H1 (cell line): ENCODE results near the gene MYO1G. TPM values are rescaled to one million over a fixed set of nuclear protein-coding genes. Genes with fewer than 3 reads are reported as not detected.

Experiments used
- CTCF ChIA-PET: fragments of 300-600 bp; sonication (Branson Sonifier 250); formaldehyde crosslinking; loops from one replicate; lab custom pipeline; 2021; ENCODE audit not compliant: partially characterized antibody; lab: Charles Lee
- POLR2A ChIA-PET: fragments of 300-600 bp; sonication (Branson Sonifier 250); formaldehyde crosslinking; loops from one replicate; lab custom pipeline; 2021; ENCODE audit warnings: inconsistent platforms; ENCODE audit not compliant: partially characterized antibody; lab: Charles Lee
- DNase-seq, 2 experiments: peaks; one replicate each; pipeline versions ENCODE4 v3.0.0 to v3.0.0-alpha.2; 2010 to 2022; ENCODE audit warnings: low spot score in 2 of 2, low read depth in 1 of 2, mixed read lengths in 1 of 2
- FAIRE-seq: peaks from 2 replicates; lab custom pipeline; 2011; peaks lifted over from hg19 to GRCh38; lab: Jason Lieb, UNC
- H2AFZ ChIP-seq: 2 replicates; pipeline ENCODE4 v1.8.1; 2012; ENCODE audit warnings: low read length, inconsistent platforms
- H2AK5ac ChIP-seq: 2 replicates; pipeline ENCODE4 v1.6.1; 2013; ENCODE audit warnings: low read depth, low read length
- H2BK120ac ChIP-seq: replicated peaks from 2 replicates; pipeline ENCODE3; 2013; ENCODE audit warnings: low read depth, low read length, inconsistent platforms
- H2BK12ac ChIP-seq: 2 replicates; pipeline ENCODE4 v1.6.1; 2013; ENCODE audit warnings: low read depth, low read length
- H2BK15ac ChIP-seq: 2 replicates; pipeline ENCODE4 v1.6.1; 2013; ENCODE audit warnings: low read length
- H2BK20ac ChIP-seq: 2 replicates; pipeline ENCODE4 v1.6.1; 2013; ENCODE audit warnings: low read length
- H2BK5ac ChIP-seq: 2 replicates; pipeline ENCODE4 v1.6.1; 2013; ENCODE audit warnings: low read depth, low read length
- H3K14ac ChIP-seq: 2 replicates; pipeline ENCODE4 v1.6.1; 2013; ENCODE audit warnings: inconsistent platforms; ENCODE audit not compliant: insufficient read length
- H3K18ac ChIP-seq: 2 replicates; pipeline ENCODE4 v1.6.1; 2013; ENCODE audit warnings: low read length; ENCODE audit errors: extremely low read depth
- H3K23ac ChIP-seq: 2 replicates; pipeline ENCODE4 v1.6.1; 2013; ENCODE audit warnings: inconsistent platforms; ENCODE audit not compliant: insufficient read length
- H3K23me2 ChIP-seq: 2 replicates; pipeline ENCODE4 v1.6.1; 2013; ENCODE audit warnings: low read depth, low read length
- H3K27ac ChIP-seq: 2 replicates; pipeline ENCODE4 v1.6.1; 2011; ENCODE audit warnings: low read depth, low read length, inconsistent platforms
- H3K27me3 ChIP-seq, 4 experiments: replicated peaks in 1 of 4; 1 replicate in 1 of 4; 2 replicates in 3 of 4; pipeline versions ENCODE4 v1.6.1 to v1.8.1; 2011 to 2013; ENCODE audit warnings: low read length in 3 of 4, mild to moderate bottlenecking in 3 of 4, inconsistent platforms in 2 of 4, mixed read lengths in 2 of 4, moderate library complexity in 1 of 4; ENCODE audit not compliant: control insufficient read depth in 3 of 4, insufficient read depth in 3 of 4; ENCODE audit errors: extremely low read depth in 1 of 4
- H3K36me3 ChIP-seq, 4 experiments: 2 replicates each; pipeline versions ENCODE4 v1.6.1 to v1.8.1; 2011 to 2013; ENCODE audit warnings: mild to moderate bottlenecking in 4 of 4, low read length in 3 of 4, moderate library complexity in 2 of 4, control low read depth in 1 of 4, inconsistent platforms in 1 of 4; ENCODE audit not compliant: insufficient read depth in 4 of 4, control insufficient read depth in 2 of 4
- H3K4ac ChIP-seq: replicated peaks from 2 replicates; pipeline ENCODE3; 2013; ENCODE audit warnings: low read length, low read depth, mixed read lengths, inconsistent platforms; ENCODE audit not compliant: insufficient read length
- H3K4me1 ChIP-seq, 4 experiments: replicated peaks in 1 of 4; 1 replicate in 1 of 4; 2 replicates in 3 of 4; pipeline versions ENCODE4 v1.6.1 to v1.8.1; 2011 to 2013; ENCODE audit warnings: low read length in 3 of 4, inconsistent platforms in 2 of 4, mixed read lengths in 1 of 4; ENCODE audit not compliant: insufficient read depth in 4 of 4, control insufficient read depth in 3 of 4
- H3K4me2 ChIP-seq, 2 experiments: 2 replicates each; pipeline versions ENCODE4 v1.6.1 to v1.8.1; 2011 to 2013; ENCODE audit warnings: low read depth in 2 of 2, low read length in 2 of 2, control low read depth in 1 of 2, inconsistent platforms in 1 of 2, mild to moderate bottlenecking in 1 of 2; ENCODE audit not compliant: insufficient read depth in 1 of 2
- H3K4me3 ChIP-seq, 4 experiments: fragments of 200-600, 300-600 bp in 1 of 4; sonication (generic), shearing (Covaris generic), sonication (Bioruptor Twin) in 1 of 4; 2 replicates each; pipeline versions ENCODE4 v1.5.1 to v1.8.1; 2011 to 2016; ENCODE audit warnings: low read length in 4 of 4, low read depth in 3 of 4, control low read depth in 2 of 4, inconsistent platforms in 2 of 4, mild to moderate bottlenecking in 2 of 4, mixed read lengths in 1 of 4, moderate library complexity in 1 of 4; ENCODE audit not compliant: insufficient read depth in 2 of 4; ENCODE audit errors: extremely low read depth in 1 of 4
- H3K56ac ChIP-seq: replicated peaks from 2 replicates; pipeline ENCODE3; 2013; ENCODE audit warnings: low read depth, mild to moderate bottlenecking, mixed read lengths, low read length, inconsistent platforms; ENCODE audit not compliant: insufficient read length
- H3K79me1 ChIP-seq: 2 replicates; pipeline ENCODE4 v1.6.1; 2013; ENCODE audit warnings: low read depth, low read length, control low read depth
- H3K79me2 ChIP-seq, 2 experiments: 2 replicates each; pipeline versions ENCODE4 v1.6.1 to v1.8.1; 2012 to 2013; ENCODE audit warnings: low read length in 2 of 2, mild to moderate bottlenecking in 2 of 2, inconsistent platforms in 1 of 2; ENCODE audit not compliant: insufficient read depth in 2 of 2, control insufficient read depth in 1 of 2
- H3K9ac ChIP-seq, 4 experiments: replicated peaks in 1 of 4; 1 replicate in 1 of 4; 2 replicates in 3 of 4; pipeline versions ENCODE4 v1.6.1 to v1.8.1; 2011 to 2013; ENCODE audit warnings: low read depth in 3 of 4, low read length in 3 of 4, control low read depth in 2 of 4, mild to moderate bottlenecking in 2 of 4, moderate library complexity in 2 of 4, inconsistent platforms in 1 of 4; ENCODE audit errors: extremely low read depth in 1 of 4
- H3K9me3 ChIP-seq, 2 experiments: 2 replicates each; pipeline versions ENCODE4 v1.6.1 to v1.8.1; 2012 to 2013; ENCODE audit warnings: mild to moderate bottlenecking in 2 of 2, moderate library complexity in 2 of 2, control low read depth in 1 of 2, inconsistent platforms in 1 of 2, low read depth in 1 of 2, low read length in 1 of 2, mixed read lengths in 1 of 2; ENCODE audit not compliant: insufficient read depth in 2 of 2
- H4K20me1 ChIP-seq, 2 experiments: replicated peaks in 1 of 2; 2 replicates each; pipeline versions ENCODE3 to v1.8.1; 2011 to 2013; ENCODE audit warnings: inconsistent platforms in 2 of 2, low read length in 2 of 2, mild to moderate bottlenecking in 1 of 2; ENCODE audit not compliant: insufficient read depth in 2 of 2, control insufficient read depth in 1 of 2
- H4K5ac ChIP-seq: 2 replicates; pipeline ENCODE4 v1.6.1; 2013; ENCODE audit warnings: low read length, low read depth, mixed read lengths, inconsistent platforms; ENCODE audit not compliant: insufficient read length
- H4K8ac ChIP-seq: 2 replicates; pipeline ENCODE4 v1.8.0; 2013; ENCODE audit warnings: mild to moderate bottlenecking, moderate library complexity, low read length, inconsistent platforms; ENCODE audit not compliant: insufficient read depth; ENCODE audit errors: extremely low read depth
- H4K91ac ChIP-seq: replicated peaks from 2 replicates; pipeline ENCODE3; 2013; ENCODE audit warnings: low read length, mixed read lengths, inconsistent platforms; ENCODE audit not compliant: insufficient read length
- GTF2F1 ChIP-seq: IDR thresholded peaks from 2 replicates; pipeline ENCODE4 v1.6.1; 2012; ENCODE audit warnings: low read depth, low read length, improper control_type of control experiment, borderline replicate concordance
- NANOG ChIP-seq: IDR thresholded peaks from 2 replicates; pipeline ENCODE4 v1.6.1; 2011; ENCODE audit warnings: low read length, low read depth, mild to moderate bottlenecking, inconsistent platforms; ENCODE audit not compliant: insufficient read depth, poor library complexity, severe bottlenecking
- POLR2AphosphoS5 ChIP-seq: IDR thresholded peaks from 2 replicates; pipeline ENCODE4 v1.6.1; 2011; ENCODE audit warnings: low read depth, low read length
- RAD21 ChIP-seq, 2 experiments: IDR thresholded peaks in 1 of 2; conservative IDR thresholded peaks in 1 of 2; 2 replicates each; pipeline ENCODE4 v1.6.1; 2011; ENCODE audit warnings: low read depth in 2 of 2, low read length in 2 of 2, improper control_type of control experiment in 1 of 2, inconsistent platforms in 1 of 2, mild to moderate bottlenecking in 1 of 2, moderate library complexity in 1 of 2
- WGBS, 2 experiments: shearing (Covaris generic) in 1 of 2; methylation state at CpG; one replicate each; pipeline versions ENCODE4 v1.1.6 to v1.1.7; 2013 to 2015; ENCODE audit warnings: low lambda C conversion rate in 2 of 2, mixed read lengths in 2 of 2, inconsistent platforms in 1 of 2, low coverage in 1 of 2, missing lambda C conversion rate in 1 of 2; ENCODE audit not compliant: insufficient replicate concordance in 2 of 2, insufficient coverage in 1 of 2, insufficient read length in 1 of 2; ENCODE audit errors: extremely low coverage in 1 of 2, missing lambda C conversion rate in 1 of 2; 5-methylcytosine and 5-hydroxymethylcytosine counted together
- polyA plus RNA-seq, 7 experiments: library from polyadenylated mRNA; depleted of rRNA in 3 of 7; stranded (reverse) in 5 of 7; unstranded in 2 of 7; fragments of >200 nt in 5 of 7; fragments of 200-250 nt in 2 of 7; gene quantifications; 1 replicate in 5 of 7; 2 replicates in 1 of 7; 4 replicates in 1 of 7; pipeline versions ENCODE4 v1.2.1 to v1.2.3, GENCODE V29; 2011 to 2013; ENCODE audit warnings: missing spikeins in 2 of 7, mixed read lengths in 2 of 7
- total RNA-seq: library from RNA; stranded (reverse); fragmentation: NEBNext Ultra II Directional; extraction: Animal tissue kit (Norgen Biotek cat#: 25700); gene quantifications from 2 replicates; pipeline ENCODE4 v1.2.1, GENCODE V29; 2021
- TF ChIP-seq, protein P1 (sequence below), 3 experiments: IDR thresholded peaks; 1 replicate in 2 of 3; 2 replicates in 1 of 3; pipeline versions ENCODE4 v1.5.1 to v1.6.1; 2011; ENCODE audit warnings: low read length in 3 of 3, mild to moderate bottlenecking in 3 of 3, inconsistent platforms in 2 of 3, low read depth in 1 of 3, moderate library complexity in 1 of 3; ENCODE audit not compliant: insufficient read depth in 1 of 3; ENCODE audit errors: control extremely low read depth in 1 of 3

Gene MYO1G
- total and polyA plus RNA-seq, 2 of the 8 experiments (the other 6 are each of a cell fraction or from before 2014, with no cell fraction given): 0.08 to 0.19 TPM

DNA sequence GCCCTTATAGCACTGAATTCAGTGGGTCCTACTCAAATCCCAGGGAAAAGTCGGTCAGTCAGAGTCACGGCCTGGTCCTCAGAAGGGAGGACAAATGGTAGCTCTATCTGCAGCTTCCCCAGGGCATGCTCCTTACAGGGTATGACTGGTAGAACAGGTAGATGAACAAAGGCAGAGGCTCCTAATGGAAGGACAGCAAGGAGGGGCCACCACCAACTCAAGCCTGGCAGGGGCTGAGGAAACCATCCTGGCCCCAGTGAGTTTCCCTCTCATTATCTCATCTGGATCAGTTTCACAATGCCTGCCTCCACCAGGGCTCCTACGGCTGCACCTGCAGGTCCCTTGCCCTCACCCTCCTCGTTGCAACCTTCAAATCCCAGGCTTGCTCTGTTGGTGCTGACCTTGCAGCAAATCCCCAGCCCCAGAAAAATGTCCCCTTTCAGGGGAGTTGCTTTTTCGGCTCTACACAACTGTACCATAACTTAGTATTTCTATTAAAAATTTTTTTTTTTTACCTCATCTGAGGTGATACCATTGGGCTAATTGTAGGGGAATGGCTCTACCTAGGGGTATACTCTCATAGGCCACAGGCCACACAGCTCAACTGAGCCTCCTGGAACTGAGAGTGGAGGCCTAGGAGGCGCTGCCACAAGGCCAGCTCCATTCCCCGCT lies 2.4 kb upstream of the MYO1G start:
- 93% methylated on average over 7 of the region's 7 CpGs; no CpG with 5 or more reads in 1 of the 2 experiments for WGBS, 2 experiments
- peaks cover 8 to 18% of the 10 kb centered on the region in 2 experiments for H4K20me1 ChIP-seq
- no peak overlapping the region for H2BK15ac ChIP-seq
- H2BK120ac ChIP-seq: no peak overlapping the region
- no peak overlapping the region for H2AK5ac ChIP-seq
- H3K36me3 ChIP-seq: peaks cover 17 to 39% (median 33%) of the 10 kb centered on the region in 4 experiments
- no peak overlapping the region for H3K4me3 ChIP-seq
- H3K79me1 ChIP-seq: no peaks in the 10 kb centered on the region
- H3K9me3 ChIP-seq: no peaks in the 10 kb centered on the region
- ChIA-PET CTCF (interaction anchor here (0.5 to 5.4 kb wide), 7 partner anchors 8 to 155 kb away, joined by 3 to 43 read pairs (median 3); partner anchors contain the start of gene H2AZ2), POLR2A (interaction anchor here (0.8 to 13.3 kb wide), 7 partner anchors 8 to 155 kb away, joined by 3 to 327 read pairs (median 6); partner anchors contain the start of genes CCM2 and TBRG4)
- H3K14ac ChIP-seq: no peak overlapping the region
- DNase-seq: no peak
- H2BK5ac ChIP-seq: no peak overlapping the region
- no peak overlapping the region for H3K23ac ChIP-seq
- H3K56ac ChIP-seq: no peak overlapping the region
- H2BK20ac ChIP-seq: no peak overlapping the region
- no peak overlapping the region for H2BK12ac ChIP-seq
- peaks cover 18 to 24% of the 10 kb centered on the region in 2 experiments for H3K79me2 ChIP-seq
- H3K4me2 ChIP-seq: no peak overlapping the region
- no peak overlapping the region for H3K4ac ChIP-seq
- no peak overlapping the region for H3K27ac ChIP-seq
- no peak overlapping the region for H3K9ac ChIP-seq
- no peak overlapping the region for H4K8ac ChIP-seq
- no peak overlapping the region for H4K5ac ChIP-seq
- no peak overlapping the region for H4K91ac ChIP-seq
- no peak overlapping the region for H3K18ac ChIP-seq
- H3K23me2 ChIP-seq: peaks cover 4% of the 10 kb centered on the region; the same call in 1 of the 2 replicates
- no peaks in the 10 kb centered on the region for H3K27me3 ChIP-seq
- TF ChIP-seq GTF2F1 (no peak), RAD21 (IDR thresholded peaks at IDR 0.05 in 1 of 2, conservative IDR thresholded peaks at IDR 0.05 in 1 of 2; ENCODE audit: low read depth in 2 of 2, low read length in 2 of 2) (peak in 1 of 2 experiments; percentile 5; a peak in 1 of 4 replicates), NANOG (no peak), POLR2AphosphoS5 (peak; percentile 57)
- TF ChIP-seq, protein P1, sequence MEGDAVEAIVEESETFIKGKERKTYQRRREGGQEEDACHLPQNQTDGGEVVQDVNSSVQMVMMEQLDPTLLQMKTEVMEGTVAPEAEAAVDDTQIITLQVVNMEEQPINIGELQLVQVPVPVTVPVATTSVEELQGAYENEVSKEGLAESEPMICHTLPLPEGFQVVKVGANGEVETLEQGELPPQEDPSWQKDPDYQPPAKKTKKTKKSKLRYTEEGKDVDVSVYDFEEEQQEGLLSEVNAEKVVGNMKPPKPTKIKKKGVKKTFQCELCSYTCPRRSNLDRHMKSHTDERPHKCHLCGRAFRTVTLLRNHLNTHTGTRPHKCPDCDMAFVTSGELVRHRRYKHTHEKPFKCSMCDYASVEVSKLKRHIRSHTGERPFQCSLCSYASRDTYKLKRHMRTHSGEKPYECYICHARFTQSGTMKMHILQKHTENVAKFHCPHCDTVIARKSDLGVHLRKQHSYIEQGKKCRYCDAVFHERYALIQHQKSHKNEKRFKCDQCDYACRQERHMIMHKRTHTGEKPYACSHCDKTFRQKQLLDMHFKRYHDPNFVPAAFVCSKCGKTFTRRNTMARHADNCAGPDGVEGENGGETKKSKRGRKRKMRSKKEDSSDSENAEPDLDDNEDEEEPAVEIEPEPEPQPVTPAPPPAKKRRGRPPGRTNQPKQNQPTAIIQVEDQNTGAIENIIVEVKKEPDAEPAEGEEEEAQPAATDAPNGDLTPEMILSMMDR (IDR thresholded peaks at IDR 0.05; ENCODE audit: control extremely low read depth in 1 of 3, insufficient read depth in 1 of 3, low read depth in 1 of 3, low read length in 3 of 3): peak in 1 of 3 experiments; percentile 3; a peak in 1 of 4 replicates
- TF ChIP-seq, all 59 proteins: peak for 3
- H2AFZ ChIP-seq: no peak overlapping the region
- FAIRE-seq: no peak
- H3K4me1 ChIP-seq: peaks cover 0 to 7% (median 5%) of the 10 kb centered on the region in 4 experiments; a peak in 3 of 7 replicates
